NCI-H2227 (cell line): Measurements from ENCODE around the gene SNX10.

ENCODE experiments used
- DNase-seq: peaks from one replicate; lab custom pipeline; 2025; ENCODE audit not compliant: unreplicated experiment; lab: John Stamatoyannopoulos, UW

Gene SNX10

DNA sequence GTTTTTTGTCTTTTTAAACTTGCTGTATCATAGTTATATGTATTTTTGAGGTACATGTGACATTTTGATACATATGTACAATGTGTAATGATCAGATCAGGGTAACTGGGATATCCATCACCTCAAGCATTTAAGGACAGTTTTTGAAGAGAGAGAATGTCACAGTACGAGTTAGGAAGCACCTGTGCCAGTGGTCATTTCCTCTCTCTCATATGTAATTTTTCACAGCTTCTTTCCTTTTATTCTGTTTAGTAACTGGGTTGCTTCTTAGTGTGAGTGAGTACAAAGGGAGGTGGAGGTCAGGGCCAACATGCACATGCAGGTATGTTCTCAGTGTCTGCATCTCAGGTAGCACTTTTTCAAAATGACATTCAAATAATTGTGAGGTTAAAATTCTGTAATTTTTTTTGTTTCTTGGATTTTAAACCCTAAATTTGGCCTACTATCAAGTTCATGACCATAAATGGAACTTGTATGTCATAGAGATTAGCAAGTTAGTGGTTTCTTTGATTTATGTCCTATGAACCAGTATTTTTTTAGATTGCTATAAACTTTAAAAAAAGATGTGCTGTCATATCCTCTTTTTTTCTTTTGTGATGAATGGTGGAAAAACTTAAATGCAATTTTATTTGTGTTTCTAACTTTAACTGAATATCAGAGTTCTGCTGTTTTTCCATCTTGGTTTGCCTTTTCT lies 42.7 kb downstream of the SNX10 start:
- no peak for DNase-seq

DNA sequence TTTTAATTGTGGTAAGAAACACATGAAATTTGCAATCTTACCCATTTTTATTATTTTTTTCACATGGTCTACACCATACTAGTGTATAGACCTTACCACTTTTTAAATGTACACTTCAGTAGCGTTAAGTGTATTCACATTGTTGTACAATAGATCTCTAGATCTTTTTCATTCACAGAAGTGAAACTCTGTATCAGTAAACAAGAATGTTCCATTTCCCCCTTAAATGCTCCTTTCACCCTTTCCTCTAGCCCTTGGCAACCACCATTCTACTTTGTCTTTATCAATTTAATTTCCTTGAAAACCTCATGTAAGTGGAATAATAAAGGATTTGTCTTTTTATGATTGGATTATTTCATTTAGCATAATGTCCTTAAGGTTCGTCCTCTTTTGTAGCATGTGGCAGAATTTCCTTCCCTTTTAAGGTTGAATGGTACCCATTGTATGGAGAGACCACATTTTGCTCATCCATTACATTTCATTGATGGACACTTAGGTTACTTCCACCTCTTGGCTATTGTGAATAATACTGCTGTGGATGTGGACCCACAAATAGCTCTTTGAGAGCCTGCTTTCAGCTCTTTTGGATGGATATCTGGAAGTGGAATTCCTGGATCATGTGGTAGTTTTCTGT lies 45.7 kb downstream of the SNX10 start:
- no peak for DNase-seq

DNA sequence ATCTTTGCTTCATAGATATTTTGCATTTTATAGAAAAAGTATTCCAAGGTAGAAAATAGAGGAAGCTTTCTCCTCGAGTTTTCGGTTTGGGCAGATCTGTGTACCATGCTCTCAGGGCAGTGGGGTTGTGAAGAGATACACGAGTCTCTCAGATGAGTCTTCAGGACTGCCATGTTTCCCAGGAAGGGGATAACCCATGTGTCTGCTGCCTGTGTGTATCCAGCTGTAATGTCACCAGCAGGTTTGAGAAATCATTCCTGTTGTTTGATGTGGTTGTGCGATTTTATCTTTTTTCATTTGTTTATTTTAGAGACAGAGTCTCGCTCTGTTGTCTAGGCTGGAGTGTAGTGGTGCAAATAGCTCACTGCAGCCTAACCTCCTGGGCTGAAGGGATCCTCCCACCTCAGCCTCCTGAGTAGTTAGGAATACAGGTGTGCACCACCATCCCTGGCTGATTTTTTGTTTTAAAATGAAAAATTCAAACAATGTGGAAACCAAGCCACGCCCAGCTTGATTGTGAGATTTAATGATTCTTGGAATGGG lies 48.9 kb downstream of the SNX10 start:
- DNase-seq = no peak

DNA sequence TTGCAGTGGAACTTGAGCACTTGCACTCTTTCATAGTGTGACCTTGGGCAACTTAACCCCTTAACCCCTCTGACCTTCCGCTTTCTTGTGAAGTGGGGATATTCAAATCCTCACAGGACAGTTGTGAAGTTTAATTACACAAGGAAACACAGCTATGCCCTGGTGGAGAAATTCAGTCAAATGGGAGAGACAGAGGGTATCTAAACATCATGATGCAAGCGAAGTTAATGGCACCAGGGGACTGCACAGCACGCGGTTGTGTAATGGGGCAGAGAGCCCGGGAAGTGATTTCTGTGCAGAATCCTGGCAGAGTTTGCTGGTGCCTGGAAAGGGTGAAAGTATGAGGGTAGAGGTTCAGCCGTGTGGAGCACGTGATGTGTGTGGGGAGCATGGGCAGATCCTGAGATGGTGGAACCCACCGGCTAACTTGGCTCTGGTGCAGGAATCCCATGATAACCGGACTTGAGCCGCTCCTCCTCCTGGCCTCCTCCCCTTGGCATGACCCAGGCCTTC lies 51.7 kb downstream of the SNX10 start:
- no peak for DNase-seq

DNA sequence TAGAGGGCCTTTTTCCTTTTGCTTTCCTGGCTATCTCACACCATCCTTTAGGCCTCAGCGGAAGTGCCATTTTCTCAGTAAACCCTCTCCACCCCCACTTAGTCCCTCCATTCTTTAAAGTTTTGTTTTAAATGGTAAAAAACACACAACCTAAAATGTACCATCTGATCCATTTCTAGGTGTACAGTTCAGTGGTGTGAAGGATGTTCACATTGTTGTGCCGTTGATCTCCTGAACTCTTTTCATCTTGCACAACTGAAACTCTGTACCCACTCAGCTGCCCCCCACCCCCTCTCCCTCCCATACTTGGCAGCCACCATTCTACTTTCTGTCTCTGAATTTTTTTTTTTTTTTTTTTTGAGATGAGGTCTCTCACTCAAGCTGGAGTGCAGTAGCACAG lies 52.2 kb downstream of the SNX10 start:
- DNase-seq = no peak

DNA sequence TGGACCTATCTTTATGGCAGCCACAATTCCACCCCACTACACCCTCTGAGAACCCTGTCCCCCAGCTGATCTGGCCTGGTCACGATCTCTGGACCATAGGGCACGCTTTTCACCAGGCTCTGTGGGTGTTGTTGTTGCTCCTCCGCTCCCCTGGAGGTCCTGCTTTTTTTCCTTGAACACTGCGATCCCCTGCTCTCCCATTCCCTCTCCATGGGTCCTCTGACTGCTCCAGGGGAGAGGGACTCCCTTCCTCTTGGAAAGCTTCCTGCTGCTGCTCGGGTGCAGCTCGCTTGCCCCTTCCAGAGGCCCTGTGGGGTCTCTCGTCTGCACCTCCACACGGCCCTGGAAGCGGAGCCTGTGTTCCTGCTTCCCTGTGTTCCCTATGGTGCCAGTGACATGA lies 53.5 kb downstream of the SNX10 start:
- no peak for DNase-seq

DNA sequence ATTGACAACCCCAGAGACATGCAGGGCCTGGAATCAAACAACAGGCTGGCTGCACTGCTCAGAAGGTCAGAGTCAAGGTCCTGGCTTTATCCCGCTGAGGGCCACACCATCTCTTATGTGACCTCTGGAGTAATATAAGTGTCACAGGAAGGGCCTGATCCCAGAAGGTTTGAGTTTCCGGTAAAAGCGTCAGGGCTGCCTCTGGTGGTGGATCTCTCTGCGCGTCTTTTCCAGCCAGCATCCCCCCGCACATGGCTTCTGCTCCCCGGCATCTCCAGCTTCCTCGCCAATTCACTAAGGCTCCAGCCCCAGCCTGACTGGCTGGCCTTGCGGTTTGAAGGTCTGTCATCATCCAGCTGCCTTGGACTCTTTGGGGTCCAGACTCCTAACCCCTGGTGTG lies 54.2 kb downstream of the SNX10 start:
- no peak for DNase-seq

DNA sequence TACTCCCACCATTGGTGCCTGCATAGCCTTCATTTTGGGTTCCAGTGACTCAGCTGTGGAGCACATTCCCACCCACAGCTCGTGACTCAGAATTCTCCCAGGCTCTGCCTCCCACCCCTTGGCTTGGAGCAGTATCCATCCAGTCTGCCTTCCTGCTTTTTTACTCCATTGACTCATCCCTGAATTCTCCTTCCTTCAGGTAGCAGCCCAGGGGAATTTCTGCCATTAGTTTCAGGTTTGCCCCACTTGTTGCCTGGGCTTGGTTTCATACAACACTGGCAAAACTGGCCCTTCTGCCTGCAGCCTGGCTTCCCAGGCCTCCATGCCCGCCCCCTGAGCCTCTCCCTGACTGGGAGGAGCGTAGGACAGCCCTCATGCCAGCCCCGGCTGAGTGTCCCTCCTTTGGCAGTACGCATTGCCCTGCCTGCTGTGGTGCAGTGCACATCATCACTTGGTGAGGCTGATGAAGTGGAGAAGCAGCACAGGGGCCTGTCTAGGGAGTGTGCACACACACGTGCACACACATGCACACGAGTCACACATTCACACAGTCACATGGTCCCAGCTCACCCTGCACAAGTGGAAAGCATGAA lies 55.0 kb downstream of the SNX10 start:
- no peak for DNase-seq

DNA sequence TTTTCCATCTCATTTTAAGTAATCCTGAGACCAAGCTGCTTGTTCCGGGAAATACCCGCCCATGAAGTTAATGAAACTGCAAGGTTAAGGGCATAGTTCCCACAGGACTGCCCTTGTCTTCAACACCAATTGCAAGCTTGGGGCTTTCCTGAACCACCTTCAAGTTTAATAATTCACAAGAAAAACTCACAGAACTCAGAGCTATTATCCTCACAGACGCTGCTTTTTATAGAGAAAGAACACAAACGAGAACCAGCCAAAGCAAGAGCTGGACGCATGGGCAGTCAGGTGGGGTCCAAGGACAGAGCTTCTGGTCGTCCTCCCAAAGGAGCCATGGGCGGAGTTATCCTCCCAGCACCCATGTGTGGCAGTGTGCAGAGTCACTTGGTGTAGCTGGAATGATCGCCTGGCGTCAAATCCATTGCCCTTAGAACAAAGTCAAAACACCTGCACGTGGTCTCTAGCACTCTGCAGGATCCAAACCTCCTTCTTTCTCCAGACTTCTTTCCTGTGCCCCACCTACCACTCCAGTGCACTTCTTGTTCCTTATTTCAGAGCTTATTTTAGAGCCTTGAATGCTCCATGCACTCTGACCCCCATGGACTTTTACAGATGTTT lies 56.7 kb downstream of the SNX10 start:
- no peak for DNase-seq

DNA sequence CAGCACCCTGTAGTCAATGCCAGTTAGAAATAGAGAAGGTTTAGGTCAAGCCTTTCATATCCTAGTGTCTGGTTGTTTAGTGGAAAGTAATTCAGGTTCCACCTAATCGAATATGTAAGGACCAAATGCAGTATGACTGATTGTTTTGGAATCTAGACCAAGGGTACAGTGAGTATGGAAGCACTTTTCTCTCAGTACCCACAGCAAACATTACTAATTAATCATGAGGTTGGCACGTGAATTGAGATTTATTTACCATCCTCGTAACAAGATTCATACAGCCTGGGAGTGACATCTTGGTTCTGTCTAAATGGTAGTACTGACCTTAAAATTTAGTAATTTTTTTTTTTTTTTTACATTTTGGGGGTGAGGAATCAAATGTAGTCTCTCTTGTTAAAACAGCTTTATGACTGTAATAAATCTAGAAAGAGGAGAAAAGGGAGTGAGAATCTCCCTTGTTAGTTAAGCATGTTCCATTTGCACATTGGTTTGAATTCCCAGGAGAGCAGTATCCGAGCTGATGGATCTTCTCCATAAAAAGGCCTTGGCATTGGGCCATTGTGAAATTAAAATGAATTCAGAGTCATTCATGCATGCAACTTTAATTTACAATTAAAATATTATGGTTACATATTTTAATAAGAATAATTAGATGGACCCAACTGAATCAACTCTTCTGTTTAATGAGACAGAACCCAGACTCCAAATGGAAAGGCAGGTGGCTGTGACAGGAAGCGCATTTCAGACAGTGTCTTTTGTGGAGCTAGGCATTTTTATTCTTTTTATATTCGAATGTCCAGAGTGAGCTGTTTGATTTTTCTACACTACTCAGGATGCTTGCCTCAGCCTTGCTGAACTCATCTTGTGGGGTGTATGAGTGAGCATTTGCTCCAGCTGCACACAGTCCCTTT lies 57.6 kb downstream of the SNX10 start:
- DNase-seq = no peak

DNA sequence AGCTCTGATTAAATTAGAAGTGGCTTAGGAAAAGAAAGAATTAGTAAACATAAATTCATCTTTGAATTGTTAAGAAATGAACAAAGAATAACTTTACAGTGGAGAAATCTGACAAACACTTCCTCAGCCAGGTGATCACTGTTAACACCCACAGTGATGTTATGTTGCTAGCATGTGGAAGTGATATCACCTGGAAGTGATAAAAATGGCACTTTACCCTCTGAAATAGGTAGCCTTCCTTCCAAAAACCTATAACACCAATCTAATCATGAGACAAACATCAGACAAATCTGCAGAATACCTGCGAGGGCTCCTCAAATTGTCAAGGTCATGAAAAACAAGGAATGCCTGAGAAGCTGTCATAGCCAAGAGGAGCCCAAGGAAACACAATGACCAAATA lies 59.5 kb downstream of the SNX10 start:
- no peak for DNase-seq

DNA sequence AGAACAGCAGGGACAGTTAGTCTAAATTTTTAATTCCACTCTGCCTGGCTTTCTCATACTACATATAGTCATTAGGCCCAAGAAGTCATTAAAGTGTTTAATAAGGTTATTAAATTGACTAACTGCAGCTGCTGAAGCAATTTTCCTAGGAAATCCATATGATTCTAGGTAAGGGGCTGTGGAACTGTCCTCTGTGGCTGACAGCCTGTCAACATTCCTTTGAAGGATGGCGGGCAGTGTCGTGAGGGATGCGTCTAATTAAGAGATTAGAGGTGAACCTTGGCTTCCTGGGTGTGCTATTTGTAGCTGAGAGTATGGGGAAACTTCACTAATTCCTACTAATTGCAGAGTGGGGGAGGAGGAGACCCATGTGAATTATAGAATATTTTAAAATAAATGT lies 64.6 kb downstream of the SNX10 start:
- no peak for DNase-seq

DNA sequence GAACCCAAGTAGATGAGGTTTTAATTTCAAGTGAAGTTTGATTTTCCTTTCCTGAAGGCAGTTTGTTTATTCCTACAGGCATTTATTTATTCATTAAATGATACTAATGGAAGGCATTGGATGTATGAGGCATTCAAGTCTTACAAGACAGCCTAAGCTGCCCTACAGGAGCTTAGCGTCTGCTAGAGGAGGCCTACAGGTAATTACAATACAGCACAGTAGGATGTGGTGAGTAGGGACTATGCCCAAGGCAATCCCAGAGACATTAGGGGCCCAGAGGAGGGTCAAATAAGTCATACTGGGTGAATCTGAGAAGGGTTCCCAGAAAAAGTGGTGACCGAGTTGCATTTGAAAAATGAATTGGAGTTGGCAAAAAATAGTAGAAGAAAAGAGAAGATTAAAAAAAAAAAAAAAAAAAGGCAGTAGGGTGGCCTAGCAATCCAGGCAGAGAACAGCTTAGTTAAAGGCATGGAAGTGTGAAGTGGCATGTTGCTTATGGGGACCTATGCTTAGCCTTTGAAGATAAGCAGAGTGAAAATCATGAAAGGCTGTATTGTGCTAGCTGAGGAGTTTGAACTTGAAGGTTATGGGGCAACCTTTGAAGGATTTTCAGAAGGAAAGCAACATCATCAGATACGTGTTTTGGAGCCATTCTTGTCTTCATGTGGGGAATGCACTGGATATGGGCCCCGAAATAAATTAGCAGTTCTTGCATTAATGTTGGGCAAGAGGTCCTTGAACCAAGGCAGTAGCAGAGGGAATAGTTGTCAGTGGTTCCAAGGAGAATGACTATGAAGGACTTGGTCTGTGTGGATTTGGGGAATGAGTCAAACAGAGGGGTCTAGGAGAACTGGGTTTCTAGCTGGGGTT lies 65.5 kb downstream of the SNX10 start:
- DNase-seq = no peak

DNA sequence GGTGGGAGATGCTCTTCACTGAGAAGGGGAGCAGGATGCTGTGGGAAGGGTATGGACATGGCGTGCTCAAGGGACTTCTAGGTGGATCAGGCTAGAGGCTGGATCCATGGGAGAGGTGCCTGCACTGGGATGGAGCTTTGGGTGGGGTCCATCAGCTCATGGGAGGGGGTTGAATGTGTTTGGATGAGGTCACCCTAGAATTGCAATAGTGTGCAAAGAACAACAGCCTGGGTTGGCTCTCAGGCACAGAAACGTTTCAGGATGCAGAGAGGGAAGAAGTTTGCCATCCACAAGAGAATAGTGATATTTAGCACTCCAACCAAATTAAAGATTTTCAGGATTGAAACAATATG lies 66.1 kb downstream of the SNX10 start:
- no peak for DNase-seq

DNA sequence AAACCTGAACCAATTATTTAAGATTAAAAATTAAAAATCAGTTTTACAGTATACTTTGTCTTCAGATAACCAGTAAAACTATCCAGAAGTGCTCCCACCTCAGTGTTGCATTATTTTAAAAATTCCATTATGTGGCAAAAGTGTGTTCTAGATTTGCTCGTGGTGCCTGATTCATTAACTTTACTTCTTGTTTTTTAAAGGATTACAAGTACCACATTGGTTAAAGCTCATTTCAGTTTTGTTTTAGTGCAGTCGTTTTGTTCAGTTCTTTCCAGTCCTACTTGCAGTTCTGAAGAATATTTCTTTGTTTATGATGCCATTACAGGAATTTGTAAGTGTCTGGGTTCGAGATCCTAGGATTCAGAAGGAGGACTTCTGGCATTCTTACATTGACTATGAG lies 69.0 kb downstream of the SNX10 start:
- no peak for DNase-seq

DNA sequence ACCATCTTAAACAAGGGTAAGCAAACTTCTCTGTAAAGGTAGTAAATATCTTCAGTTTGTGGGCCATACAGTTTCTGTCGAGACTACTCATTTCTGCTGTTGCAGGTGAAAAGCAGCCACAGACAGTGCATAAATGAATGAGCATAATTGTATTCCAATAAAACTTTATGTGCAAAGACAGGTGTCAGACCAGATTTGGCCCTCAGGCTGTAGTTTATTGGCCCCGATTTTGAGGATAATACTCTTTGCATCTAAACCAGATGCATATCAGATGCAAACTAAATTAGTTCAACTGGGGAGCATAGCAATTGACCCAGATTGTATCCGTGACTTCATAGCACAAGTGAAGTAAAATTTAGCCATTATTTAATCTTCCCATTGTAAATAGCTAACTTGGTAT lies 70.0 kb downstream of the SNX10 start:
- DNase-seq = no peak

DNA sequence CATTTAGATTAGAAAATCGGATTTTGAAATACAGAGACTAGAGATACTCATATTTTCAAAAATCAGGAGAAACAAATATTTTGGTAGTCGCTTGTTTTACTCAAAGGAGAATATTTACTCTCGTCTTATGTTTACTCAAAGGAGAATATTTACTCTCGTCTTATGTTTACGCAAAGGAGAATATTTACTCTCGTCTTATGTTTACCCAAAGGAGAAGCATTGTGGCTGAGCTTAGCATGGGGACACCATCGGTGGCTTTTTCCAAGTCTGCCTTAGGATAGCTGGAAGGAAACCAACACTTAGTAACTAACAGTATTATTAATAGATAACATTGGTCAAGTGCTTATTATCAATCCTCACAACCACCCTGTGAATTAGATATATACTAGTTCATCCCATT lies 71.8 kb downstream of the SNX10 start:
- no peak for DNase-seq

DNA sequence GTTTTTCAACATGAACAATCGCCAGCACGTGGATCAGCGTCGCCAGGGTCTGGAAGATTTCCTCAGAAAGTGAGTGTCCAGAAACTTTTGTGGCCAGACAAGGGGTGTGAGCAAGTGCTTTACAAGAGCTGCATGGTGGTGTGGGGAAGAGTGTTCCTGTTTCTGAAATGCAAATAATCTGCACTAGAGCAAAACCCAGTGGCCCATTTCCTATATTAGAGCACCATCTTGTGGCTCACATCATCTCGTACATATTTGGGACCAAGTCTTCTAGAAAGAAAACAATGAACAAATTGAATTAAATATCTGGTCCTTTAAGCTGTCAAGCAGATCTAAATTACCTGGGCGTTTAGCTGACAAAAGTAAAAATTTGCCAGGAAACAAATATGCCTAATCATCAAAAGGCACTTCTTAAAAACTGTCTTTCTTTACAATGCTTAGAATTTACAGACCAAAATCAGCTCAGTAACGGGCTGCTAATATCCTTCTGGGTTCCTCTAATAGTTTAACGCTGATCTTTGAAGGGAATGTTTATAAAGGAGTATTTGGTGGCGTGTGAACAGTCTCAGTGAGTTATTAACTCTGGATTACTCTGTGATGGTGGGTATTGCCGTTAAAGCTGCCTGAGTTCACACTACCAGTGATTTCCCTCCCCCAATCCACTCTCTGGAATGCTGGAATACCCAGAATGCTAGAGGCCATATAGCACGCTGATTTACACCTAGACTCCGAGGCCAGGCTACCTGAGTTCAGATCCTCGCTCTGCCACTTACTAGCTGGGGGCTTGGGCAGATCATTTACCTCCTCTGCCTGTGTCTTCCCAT lies 73.6 kb downstream of the SNX10 start:
- DNase-seq = peak; percentile 76

DNA sequence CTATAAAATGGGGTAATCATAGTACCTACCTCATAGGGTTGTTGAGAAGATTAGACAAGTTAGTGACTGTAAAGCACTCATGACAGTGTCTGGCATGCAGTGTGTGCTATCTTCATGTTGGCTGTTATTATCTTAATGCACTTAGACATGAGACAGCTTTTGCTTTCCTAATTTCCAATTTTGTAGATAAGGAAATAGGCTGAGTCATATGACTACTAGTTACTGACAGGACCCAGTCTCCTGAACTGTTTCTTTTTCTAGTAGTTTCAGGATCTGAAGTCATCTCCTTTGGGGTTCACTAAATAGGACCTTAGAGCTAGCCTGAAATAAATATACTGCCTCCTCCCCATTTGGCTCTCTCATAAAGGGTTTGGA lies 74.2 kb downstream of the SNX10 start:
- DNase-seq = no peak
